H1 (cell line): Measurements from ENCODE around the gene TMA7B. TPM values are rescaled to one million over a fixed set of nuclear protein-coding genes. Genes with fewer than 3 reads are reported as not detected.

Source experiments
- CTCF ChIA-PET: fragments of 300-600 bp; sonication (Branson Sonifier 250); formaldehyde crosslinking; loops from one replicate; lab custom pipeline; 2021; ENCODE audit not compliant: partially characterized antibody; lab: Charles Lee
- POLR2A ChIA-PET: fragments of 300-600 bp; sonication (Branson Sonifier 250); formaldehyde crosslinking; loops from one replicate; lab custom pipeline; 2021; ENCODE audit warnings: inconsistent platforms; ENCODE audit not compliant: partially characterized antibody; lab: Charles Lee
- DNase-seq, 2 experiments: peaks; one replicate each; pipeline versions ENCODE4 v3.0.0 to v3.0.0-alpha.2; 2010 to 2022; ENCODE audit warnings: low spot score in 2 of 2, low read depth in 1 of 2, mixed read lengths in 1 of 2
- FAIRE-seq: peaks from 2 replicates; lab custom pipeline; 2011; peaks lifted over from hg19 to GRCh38; lab: Jason Lieb, UNC
- H2AFZ ChIP-seq: 2 replicates; pipeline ENCODE4 v1.8.1; 2012; ENCODE audit warnings: low read length, inconsistent platforms
- H2AK5ac ChIP-seq: 2 replicates; pipeline ENCODE4 v1.6.1; 2013; ENCODE audit warnings: low read depth, low read length
- H2BK120ac ChIP-seq: replicated peaks from 2 replicates; pipeline ENCODE3; 2013; ENCODE audit warnings: low read depth, low read length, inconsistent platforms
- H2BK12ac ChIP-seq: 2 replicates; pipeline ENCODE4 v1.6.1; 2013; ENCODE audit warnings: low read depth, low read length
- H2BK15ac ChIP-seq: 2 replicates; pipeline ENCODE4 v1.6.1; 2013; ENCODE audit warnings: low read length
- H2BK20ac ChIP-seq: 2 replicates; pipeline ENCODE4 v1.6.1; 2013; ENCODE audit warnings: low read length
- H2BK5ac ChIP-seq: 2 replicates; pipeline ENCODE4 v1.6.1; 2013; ENCODE audit warnings: low read depth, low read length
- H3K14ac ChIP-seq: 2 replicates; pipeline ENCODE4 v1.6.1; 2013; ENCODE audit warnings: inconsistent platforms; ENCODE audit not compliant: insufficient read length
- H3K18ac ChIP-seq: 2 replicates; pipeline ENCODE4 v1.6.1; 2013; ENCODE audit warnings: low read length; ENCODE audit errors: extremely low read depth
- H3K23ac ChIP-seq: 2 replicates; pipeline ENCODE4 v1.6.1; 2013; ENCODE audit warnings: inconsistent platforms; ENCODE audit not compliant: insufficient read length
- H3K23me2 ChIP-seq: 2 replicates; pipeline ENCODE4 v1.6.1; 2013; ENCODE audit warnings: low read depth, low read length
- H3K27ac ChIP-seq: 2 replicates; pipeline ENCODE4 v1.6.1; 2011; ENCODE audit warnings: low read depth, low read length, inconsistent platforms
- H3K27me3 ChIP-seq, 4 experiments: replicated peaks in 1 of 4; 1 replicate in 1 of 4; 2 replicates in 3 of 4; pipeline versions ENCODE4 v1.6.1 to v1.8.1; 2011 to 2013; ENCODE audit warnings: low read length in 3 of 4, mild to moderate bottlenecking in 3 of 4, inconsistent platforms in 2 of 4, mixed read lengths in 2 of 4, moderate library complexity in 1 of 4; ENCODE audit not compliant: control insufficient read depth in 3 of 4, insufficient read depth in 3 of 4; ENCODE audit errors: extremely low read depth in 1 of 4
- H3K36me3 ChIP-seq, 4 experiments: 2 replicates each; pipeline versions ENCODE4 v1.6.1 to v1.8.1; 2011 to 2013; ENCODE audit warnings: mild to moderate bottlenecking in 4 of 4, low read length in 3 of 4, moderate library complexity in 2 of 4, control low read depth in 1 of 4, inconsistent platforms in 1 of 4; ENCODE audit not compliant: insufficient read depth in 4 of 4, control insufficient read depth in 2 of 4
- H3K4ac ChIP-seq: replicated peaks from 2 replicates; pipeline ENCODE3; 2013; ENCODE audit warnings: low read length, low read depth, mixed read lengths, inconsistent platforms; ENCODE audit not compliant: insufficient read length
- H3K4me1 ChIP-seq, 4 experiments: replicated peaks in 1 of 4; 1 replicate in 1 of 4; 2 replicates in 3 of 4; pipeline versions ENCODE4 v1.6.1 to v1.8.1; 2011 to 2013; ENCODE audit warnings: low read length in 3 of 4, inconsistent platforms in 2 of 4, mixed read lengths in 1 of 4; ENCODE audit not compliant: insufficient read depth in 4 of 4, control insufficient read depth in 3 of 4
- H3K4me2 ChIP-seq, 2 experiments: 2 replicates each; pipeline versions ENCODE4 v1.6.1 to v1.8.1; 2011 to 2013; ENCODE audit warnings: low read depth in 2 of 2, low read length in 2 of 2, control low read depth in 1 of 2, inconsistent platforms in 1 of 2, mild to moderate bottlenecking in 1 of 2; ENCODE audit not compliant: insufficient read depth in 1 of 2
- H3K4me3 ChIP-seq, 4 experiments: fragments of 200-600, 300-600 bp in 1 of 4; sonication (generic), shearing (Covaris generic), sonication (Bioruptor Twin) in 1 of 4; 2 replicates each; pipeline versions ENCODE4 v1.5.1 to v1.8.1; 2011 to 2016; ENCODE audit warnings: low read length in 4 of 4, low read depth in 3 of 4, control low read depth in 2 of 4, inconsistent platforms in 2 of 4, mild to moderate bottlenecking in 2 of 4, mixed read lengths in 1 of 4, moderate library complexity in 1 of 4; ENCODE audit not compliant: insufficient read depth in 2 of 4; ENCODE audit errors: extremely low read depth in 1 of 4
- H3K56ac ChIP-seq: replicated peaks from 2 replicates; pipeline ENCODE3; 2013; ENCODE audit warnings: low read depth, mild to moderate bottlenecking, mixed read lengths, low read length, inconsistent platforms; ENCODE audit not compliant: insufficient read length
- H3K79me1 ChIP-seq: 2 replicates; pipeline ENCODE4 v1.6.1; 2013; ENCODE audit warnings: low read depth, low read length, control low read depth
- H3K79me2 ChIP-seq, 2 experiments: 2 replicates each; pipeline versions ENCODE4 v1.6.1 to v1.8.1; 2012 to 2013; ENCODE audit warnings: low read length in 2 of 2, mild to moderate bottlenecking in 2 of 2, inconsistent platforms in 1 of 2; ENCODE audit not compliant: insufficient read depth in 2 of 2, control insufficient read depth in 1 of 2
- H3K9ac ChIP-seq, 4 experiments: replicated peaks in 1 of 4; 1 replicate in 1 of 4; 2 replicates in 3 of 4; pipeline versions ENCODE4 v1.6.1 to v1.8.1; 2011 to 2013; ENCODE audit warnings: low read depth in 3 of 4, low read length in 3 of 4, control low read depth in 2 of 4, mild to moderate bottlenecking in 2 of 4, moderate library complexity in 2 of 4, inconsistent platforms in 1 of 4; ENCODE audit errors: extremely low read depth in 1 of 4
- H3K9me3 ChIP-seq, 2 experiments: 2 replicates each; pipeline versions ENCODE4 v1.6.1 to v1.8.1; 2012 to 2013; ENCODE audit warnings: mild to moderate bottlenecking in 2 of 2, moderate library complexity in 2 of 2, control low read depth in 1 of 2, inconsistent platforms in 1 of 2, low read depth in 1 of 2, low read length in 1 of 2, mixed read lengths in 1 of 2; ENCODE audit not compliant: insufficient read depth in 2 of 2
- H4K20me1 ChIP-seq, 2 experiments: replicated peaks in 1 of 2; 2 replicates each; pipeline versions ENCODE3 to v1.8.1; 2011 to 2013; ENCODE audit warnings: inconsistent platforms in 2 of 2, low read length in 2 of 2, mild to moderate bottlenecking in 1 of 2; ENCODE audit not compliant: insufficient read depth in 2 of 2, control insufficient read depth in 1 of 2
- H4K5ac ChIP-seq: 2 replicates; pipeline ENCODE4 v1.6.1; 2013; ENCODE audit warnings: low read length, low read depth, mixed read lengths, inconsistent platforms; ENCODE audit not compliant: insufficient read length
- H4K8ac ChIP-seq: 2 replicates; pipeline ENCODE4 v1.8.0; 2013; ENCODE audit warnings: mild to moderate bottlenecking, moderate library complexity, low read length, inconsistent platforms; ENCODE audit not compliant: insufficient read depth; ENCODE audit errors: extremely low read depth
- H4K91ac ChIP-seq: replicated peaks from 2 replicates; pipeline ENCODE3; 2013; ENCODE audit warnings: low read length, mixed read lengths, inconsistent platforms; ENCODE audit not compliant: insufficient read length
- EP300 ChIP-seq, 2 experiments: IDR thresholded peaks; 1 replicate in 1 of 2; 2 replicates in 1 of 2; pipeline ENCODE4 v1.6.1; 2011 to 2012; ENCODE audit warnings: low read depth in 2 of 2, low read length in 2 of 2, mild to moderate bottlenecking in 2 of 2, borderline replicate concordance in 1 of 2, inconsistent platforms in 1 of 2, moderate library complexity in 1 of 2
- PHF8 ChIP-seq: fragments of 200-600 bp; sonication (generic); conservative IDR thresholded peaks from 2 replicates; pipeline ENCODE4 v1.7.1; 2012; ENCODE audit warnings: low read depth, mild to moderate bottlenecking, inconsistent platforms, low read length, moderate library complexity
- RAD21 ChIP-seq, 2 experiments: IDR thresholded peaks in 1 of 2; conservative IDR thresholded peaks in 1 of 2; 2 replicates each; pipeline ENCODE4 v1.6.1; 2011; ENCODE audit warnings: low read depth in 2 of 2, low read length in 2 of 2, improper control_type of control experiment in 1 of 2, inconsistent platforms in 1 of 2, mild to moderate bottlenecking in 1 of 2, moderate library complexity in 1 of 2
- RNF2 ChIP-seq: fragments of 200-900, 300-1000 bp; sonication (generic); IDR thresholded peaks from 2 replicates; pipeline ENCODE4 v1.7.1; 2016; ENCODE audit warnings: borderline replicate concordance, low read depth, mild to moderate bottlenecking, antibody characterized with exemption, low read length; ENCODE audit not compliant: poor library complexity, severe bottlenecking; ENCODE audit errors: missing control alignments
- SAP30 ChIP-seq: fragments of 300-600 bp; sonication (generic); IDR thresholded peaks from 2 replicates; pipeline ENCODE4 v1.7.1; 2012; ENCODE audit warnings: low read length, moderate library complexity, mild to moderate bottlenecking, inconsistent platforms; ENCODE audit not compliant: insufficient read depth, insufficient replicate concordance
- SP4 ChIP-seq: IDR thresholded peaks from 2 replicates; pipeline ENCODE4 v1.6.1; 2012; ENCODE audit warnings: low read length, inconsistent platforms
- SUZ12 ChIP-seq: fragments of 200-600 bp; sonication (generic); IDR thresholded peaks from 2 replicates; pipeline ENCODE4 v1.6.1; 2012; ENCODE audit warnings: mild to moderate bottlenecking, inconsistent platforms, low read length, moderate library complexity, mixed read lengths
- WGBS, 2 experiments: shearing (Covaris generic) in 1 of 2; methylation state at CpG; one replicate each; pipeline versions ENCODE4 v1.1.6 to v1.1.7; 2013 to 2015; ENCODE audit warnings: low lambda C conversion rate in 2 of 2, mixed read lengths in 2 of 2, inconsistent platforms in 1 of 2, low coverage in 1 of 2, missing lambda C conversion rate in 1 of 2; ENCODE audit not compliant: insufficient replicate concordance in 2 of 2, insufficient coverage in 1 of 2, insufficient read length in 1 of 2; ENCODE audit errors: extremely low coverage in 1 of 2, missing lambda C conversion rate in 1 of 2; 5-methylcytosine and 5-hydroxymethylcytosine counted together
- polyA plus RNA-seq, 7 experiments: library from polyadenylated mRNA; depleted of rRNA in 3 of 7; stranded (reverse) in 5 of 7; unstranded in 2 of 7; fragments of >200 nt in 5 of 7; fragments of 200-250 nt in 2 of 7; gene quantifications; 1 replicate in 5 of 7; 2 replicates in 1 of 7; 4 replicates in 1 of 7; pipeline versions ENCODE4 v1.2.1 to v1.2.3, GENCODE V29; 2011 to 2013; ENCODE audit warnings: missing spikeins in 2 of 7, mixed read lengths in 2 of 7
- total RNA-seq: library from RNA; stranded (reverse); fragmentation: NEBNext Ultra II Directional; extraction: Animal tissue kit (Norgen Biotek cat#: 25700); gene quantifications from 2 replicates; pipeline ENCODE4 v1.2.1, GENCODE V29; 2021
- TF ChIP-seq, protein P1 (sequence below): IDR thresholded peaks from 2 replicates; pipeline ENCODE4 v1.6.1; 2011; ENCODE audit warnings: low read length, improper control_type of control experiment

Gene TMA7B
- total and polyA plus RNA-seq, 2 of the 8 experiments (the other 6 are each of a cell fraction or from before 2014, with no cell fraction given), result not detected

DNA sequence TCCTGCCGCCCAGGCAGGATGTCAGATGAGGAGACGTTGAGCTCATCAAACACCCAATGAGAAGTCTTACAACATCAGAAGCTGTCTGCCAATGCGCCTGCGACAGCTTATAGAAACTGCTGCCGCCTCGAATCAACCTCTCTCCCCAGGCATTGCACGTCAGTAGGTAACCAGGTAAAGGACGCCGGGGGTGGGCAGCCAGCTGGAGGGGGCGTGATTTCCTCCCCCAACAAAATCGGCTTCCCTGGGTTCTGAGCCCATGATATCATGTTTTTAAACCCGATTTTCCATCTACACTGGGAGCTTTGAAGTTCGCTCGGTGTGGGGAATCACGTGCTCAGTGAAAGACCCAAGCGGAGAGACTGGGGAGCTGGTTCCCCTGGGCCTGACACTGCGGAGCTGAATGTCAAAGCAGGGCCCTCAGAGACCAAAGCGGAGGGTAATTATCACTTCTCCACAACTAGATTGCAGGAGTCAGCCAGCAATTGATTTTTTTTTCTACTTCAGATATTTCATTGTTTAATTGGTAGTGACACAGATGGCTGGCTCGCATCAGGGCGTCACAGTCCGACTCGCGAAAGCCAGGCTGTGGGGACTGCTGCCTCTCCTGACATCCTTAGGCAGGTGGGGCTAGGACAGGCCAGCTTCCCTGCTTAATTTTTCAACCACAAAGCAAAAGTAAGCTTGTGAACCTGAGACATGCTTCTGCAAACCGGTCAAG, 49.9 kb downstream of the TMA7B start:
- Histone ChIP-seq H3K4me2 (peak overlapping the region; percentile 32 to 62), H3K79me1 (no peaks in the 10 kb centered on the region), H3K9me3 (no peaks in the 10 kb centered on the region), H3K14ac (no peak overlapping the region), H3K18ac (peak overlapping the region; percentile 65; the same call in 1 of the 2 replicates), H3K4me3 (peak overlapping the region in 1 of 4 experiments; percentile 12; a peak in 1 of 8 replicates), H3K36me3 (no peaks in the 10 kb centered on the region), H2BK12ac (peak overlapping the region; percentile 71), H3K9ac (no peak overlapping the region), H4K8ac (no peak overlapping the region), H4K5ac (no peak overlapping the region), H2BK120ac (no peak overlapping the region), H2BK20ac (no peak overlapping the region), H3K27me3 (no peaks in the 10 kb centered on the region), H3K27ac (no peak overlapping the region), H2BK5ac (no peak overlapping the region; the same call in 1 of the 2 replicates), H2AK5ac (no peak overlapping the region), H2BK15ac (0 out of 2 replicates have a peak overlapping the region, but pooled peaks have one; percentile 4), H3K79me2 (peaks cover 0 to 10% of the 10 kb centered on the region in 2 experiments; a peak in 2 of 4 replicates), H4K91ac (no peak overlapping the region), H3K56ac (no peak overlapping the region), H3K4me1 (peaks cover 14 to 25% (median 18%) of the 10 kb centered on the region in 4 experiments), H2AFZ (no peak overlapping the region), H3K23ac (no peak overlapping the region), H4K20me1 (peaks cover 2 to 16% of the 10 kb centered on the region in 2 experiments), H3K23me2 (no peaks in the 10 kb centered on the region; the same call in 1 of the 2 replicates), H3K4ac (peak overlapping the region; percentile 29)
- 82% methylated on average over 24 of the region's 24 CpGs; no CpG with 5 or more reads in 1 of the 2 experiments for WGBS, 2 experiments
- no peak for FAIRE-seq
- no peak for DNase-seq
- ChIA-PET POLR2A (interaction anchor here (0.7 to 4.1 kb wide), 8 partner anchors 11 to 490 kb away, joined by 3 to 44 read pairs (median 4); partner anchors contain the start of gene ATF4), CTCF (interaction anchor here (0.6 to 16.1 kb wide), 15 partner anchors 9 to 480 kb away, joined by 3 to 159 read pairs (median 4); no protein-coding TSS in a partner anchor)
- TF ChIP-seq SP4 (no peak), SAP30 (no peak), RAD21 (IDR thresholded peaks at IDR 0.05 in 1 of 2, conservative IDR thresholded peaks at IDR 0.05 in 1 of 2; ENCODE audit: low read depth in 2 of 2, low read length in 2 of 2) (no peak), PHF8 (no peak), SUZ12 (no peak), EP300 (IDR thresholded peaks at IDR 0.05; ENCODE audit: borderline replicate concordance in 1 of 2, low read depth in 2 of 2, low read length in 2 of 2) (no peak), RNF2 (no peak)
- TF ChIP-seq, protein P1, sequence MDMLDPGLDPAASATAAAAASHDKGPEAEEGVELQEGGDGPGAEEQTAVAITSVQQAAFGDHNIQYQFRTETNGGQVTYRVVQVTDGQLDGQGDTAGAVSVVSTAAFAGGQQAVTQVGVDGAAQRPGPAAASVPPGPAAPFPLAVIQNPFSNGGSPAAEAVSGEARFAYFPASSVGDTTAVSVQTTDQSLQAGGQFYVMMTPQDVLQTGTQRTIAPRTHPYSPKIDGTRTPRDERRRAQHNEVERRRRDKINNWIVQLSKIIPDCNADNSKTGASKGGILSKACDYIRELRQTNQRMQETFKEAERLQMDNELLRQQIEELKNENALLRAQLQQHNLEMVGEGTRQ, result no peak
